ENCODE measurements around the gene SHANK3. TPM values are rescaled to one million over a fixed set of nuclear protein-coding genes. Genes with fewer than 3 reads are reported as not detected.
"Not testable (repeated sequence)": the region's sequence is repeated elsewhere in the genome, so short reads cannot be mapped to it uniquely, and the experiment has no call there.

Gene SHANK3
- total RNA-seq, 6 experiments from 2014 or later: 9.7 to 16.0 (median 14.8) TPM

DNA sequence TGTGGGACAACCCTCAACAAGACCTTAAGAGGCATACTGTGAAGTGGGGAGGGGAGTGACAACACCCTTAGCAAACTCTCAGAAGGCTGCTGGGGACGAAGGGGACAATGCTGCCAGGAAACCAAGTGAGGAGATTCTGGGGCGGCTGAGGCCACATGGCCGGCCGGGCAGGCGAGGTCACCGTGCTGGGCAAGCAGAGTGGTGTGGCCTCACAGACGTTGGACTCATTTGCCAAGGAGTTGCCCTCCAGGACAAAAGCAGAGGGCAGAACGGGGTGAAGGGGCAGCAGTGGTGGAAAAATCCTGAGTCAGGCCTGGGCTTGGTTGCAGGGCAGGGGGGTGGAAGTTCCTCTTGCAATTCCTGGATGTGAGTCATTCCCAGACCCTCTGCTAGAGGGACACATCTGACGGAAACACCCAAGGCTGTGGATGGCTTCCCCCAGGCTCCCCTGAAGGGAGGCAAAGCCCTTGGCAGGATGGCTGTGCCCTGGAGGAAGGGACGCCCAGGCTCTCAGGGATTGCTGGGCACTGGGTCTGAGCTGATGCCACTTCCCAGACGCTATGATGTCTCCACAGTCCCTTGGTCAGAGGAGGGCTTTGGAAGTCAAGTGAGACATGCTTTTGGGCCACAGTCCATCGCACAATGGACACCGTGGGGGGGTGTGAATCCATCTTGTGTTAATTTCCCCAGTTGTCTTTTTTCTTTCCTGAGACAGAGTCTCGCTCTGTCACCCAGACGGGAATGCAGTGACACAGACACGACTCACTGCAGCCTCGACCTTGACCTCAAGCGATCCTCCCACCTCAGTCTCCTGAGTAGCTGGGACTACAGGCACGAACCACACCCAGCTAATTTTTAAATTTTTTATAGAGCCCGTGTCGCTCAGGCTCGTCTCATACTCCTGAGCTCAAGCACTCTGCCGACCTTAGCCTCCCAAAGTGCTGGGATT is 16.2 kb upstream of the SHANK3 start:
- H3K27me3 ChIP-seq: no peaks in the 10 kb centered on the region
- WGBS (ENCODE audit: insufficient coverage, low coverage, low lambda C conversion rate, missing lambda C conversion rate): 68% methylated on average over 6 of the region's 23 CpGs
- H3K27ac ChIP-seq: peak overlapping the region in 1 of 3 donors; percentile 38
- H3K36me3 ChIP-seq: no peaks in the 10 kb centered on the region
- no peak for TF ChIP-seq POLR2A (IDR thresholded peaks at IDR 0.05)
- TF ChIP-seq, protein P1, sequence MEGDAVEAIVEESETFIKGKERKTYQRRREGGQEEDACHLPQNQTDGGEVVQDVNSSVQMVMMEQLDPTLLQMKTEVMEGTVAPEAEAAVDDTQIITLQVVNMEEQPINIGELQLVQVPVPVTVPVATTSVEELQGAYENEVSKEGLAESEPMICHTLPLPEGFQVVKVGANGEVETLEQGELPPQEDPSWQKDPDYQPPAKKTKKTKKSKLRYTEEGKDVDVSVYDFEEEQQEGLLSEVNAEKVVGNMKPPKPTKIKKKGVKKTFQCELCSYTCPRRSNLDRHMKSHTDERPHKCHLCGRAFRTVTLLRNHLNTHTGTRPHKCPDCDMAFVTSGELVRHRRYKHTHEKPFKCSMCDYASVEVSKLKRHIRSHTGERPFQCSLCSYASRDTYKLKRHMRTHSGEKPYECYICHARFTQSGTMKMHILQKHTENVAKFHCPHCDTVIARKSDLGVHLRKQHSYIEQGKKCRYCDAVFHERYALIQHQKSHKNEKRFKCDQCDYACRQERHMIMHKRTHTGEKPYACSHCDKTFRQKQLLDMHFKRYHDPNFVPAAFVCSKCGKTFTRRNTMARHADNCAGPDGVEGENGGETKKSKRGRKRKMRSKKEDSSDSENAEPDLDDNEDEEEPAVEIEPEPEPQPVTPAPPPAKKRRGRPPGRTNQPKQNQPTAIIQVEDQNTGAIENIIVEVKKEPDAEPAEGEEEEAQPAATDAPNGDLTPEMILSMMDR (IDR thresholded peaks at IDR 0.05): no peak
- ATAC-seq (peak; percentile 76 to 89 (median 86)), DNase-seq (peak in 1 of 3 donors; percentile 48)
- H3K4me1 ChIP-seq: no peaks in the 10 kb centered on the region
- no peak overlapping the region for H3K4me3 ChIP-seq
- no peaks in the 10 kb centered on the region for H3K9me3 ChIP-seq
- intact Hi-C loops (cut with DNase I): no loop called here

DNA sequence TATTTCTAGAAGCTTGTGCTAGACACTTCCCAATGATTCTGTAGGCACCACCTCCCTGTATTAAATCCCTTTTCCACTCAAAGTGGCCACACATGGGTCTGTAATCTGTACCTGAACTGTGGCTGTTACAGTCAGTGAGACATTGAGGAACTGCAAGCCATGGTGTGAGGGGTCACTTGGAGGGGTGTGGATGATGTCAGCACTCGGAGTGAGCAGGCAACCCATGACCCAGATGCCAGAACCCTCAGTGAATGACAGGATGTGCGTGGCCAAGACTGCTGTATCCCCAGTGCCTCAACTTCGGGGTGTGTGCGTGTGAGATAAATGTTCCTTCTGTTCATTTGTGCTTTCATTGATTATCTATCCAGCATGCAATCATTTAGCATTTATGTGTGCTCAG is 14.7 kb upstream of the SHANK3 start:
- DNase-seq (no peak), ATAC-seq (peak; percentile 41 to 74 (median 56))
- H3K4me1 ChIP-seq: no peaks in the 10 kb centered on the region
- TF ChIP-seq, protein P1 (IDR thresholded peaks at IDR 0.05): no peak
- no peak for TF ChIP-seq POLR2A (IDR thresholded peaks at IDR 0.05)
- 33% methylated on average over 4 of the region's 4 CpGs for WGBS (ENCODE audit: insufficient coverage, low coverage, low lambda C conversion rate, missing lambda C conversion rate)
- H3K9me3 ChIP-seq: no peaks in the 10 kb centered on the region
- intact Hi-C loops (cut with DNase I): no loop called here
- H3K27me3 ChIP-seq: no peaks in the 10 kb centered on the region
- H3K4me3 ChIP-seq: no peak overlapping the region
- H3K36me3 ChIP-seq: no peaks in the 10 kb centered on the region
- no peak overlapping the region for H3K27ac ChIP-seq

DNA sequence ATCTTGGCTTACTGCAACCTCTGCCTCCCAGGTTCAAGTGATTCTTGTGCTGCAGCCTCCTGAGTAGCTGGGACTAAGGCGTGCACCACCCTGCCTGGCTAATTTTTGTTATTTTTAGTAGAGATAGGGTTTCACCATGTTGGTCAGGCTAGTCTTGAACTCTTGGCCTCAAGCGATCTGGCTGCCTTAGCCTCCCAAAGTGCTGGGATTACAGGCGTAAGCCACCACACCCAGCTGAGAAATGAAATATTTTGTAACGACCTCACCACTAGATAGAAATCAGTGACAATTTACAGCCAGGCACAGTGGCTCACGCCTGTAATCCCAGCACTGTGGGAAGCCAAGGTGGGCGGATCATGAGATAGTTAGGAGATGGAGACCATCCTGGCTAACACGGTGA is 12.9 kb upstream of the SHANK3 start:
- DNase-seq; H3K4me3 ChIP-seq; intact Hi-C loops (cut with DNase I); ATAC-seq; H3K36me3 ChIP-seq; H3K4me1 ChIP-seq; H3K27me3 ChIP-seq; H3K27ac ChIP-seq; H3K9me3 ChIP-seq: not testable (repeated sequence)
- WGBS (ENCODE audit: insufficient coverage, low coverage, low lambda C conversion rate, missing lambda C conversion rate): 76% methylated on average over 6 of the region's 7 CpGs

DNA sequence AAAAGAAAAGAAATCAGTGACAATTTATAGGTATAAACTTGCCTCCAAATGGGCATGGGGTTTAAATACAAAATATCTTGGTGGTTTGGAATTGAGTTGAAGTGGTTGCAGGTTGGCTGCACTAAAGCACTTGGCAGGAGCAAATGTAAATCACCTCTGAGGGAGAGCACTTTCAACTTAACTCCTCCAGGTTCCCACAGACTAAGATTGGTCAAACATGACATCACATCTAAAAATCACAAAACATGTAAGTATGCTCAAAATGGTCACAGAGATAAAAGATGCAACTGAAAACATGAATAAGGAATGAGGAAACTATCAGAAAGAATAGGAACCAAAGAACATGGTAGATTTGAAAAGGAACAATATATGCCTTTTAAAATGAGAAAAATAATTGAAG is 12.3 kb upstream of the SHANK3 start:
- ATAC-seq (no peak), DNase-seq (no peak)
- intact Hi-C loops (cut with DNase I): no loop called here
- Histone ChIP-seq H3K4me3 (no peak overlapping the region), H3K27me3 (no peaks in the 10 kb centered on the region), H3K4me1 (no peaks in the 10 kb centered on the region), H3K27ac (no peak overlapping the region), H3K9me3 (no peaks in the 10 kb centered on the region), H3K36me3 (no peaks in the 10 kb centered on the region)
- TF ChIP-seq, protein P1 (IDR thresholded peaks at IDR 0.05): no peak
- TF ChIP-seq POLR2A (IDR thresholded peaks at IDR 0.05): no peak

DNA sequence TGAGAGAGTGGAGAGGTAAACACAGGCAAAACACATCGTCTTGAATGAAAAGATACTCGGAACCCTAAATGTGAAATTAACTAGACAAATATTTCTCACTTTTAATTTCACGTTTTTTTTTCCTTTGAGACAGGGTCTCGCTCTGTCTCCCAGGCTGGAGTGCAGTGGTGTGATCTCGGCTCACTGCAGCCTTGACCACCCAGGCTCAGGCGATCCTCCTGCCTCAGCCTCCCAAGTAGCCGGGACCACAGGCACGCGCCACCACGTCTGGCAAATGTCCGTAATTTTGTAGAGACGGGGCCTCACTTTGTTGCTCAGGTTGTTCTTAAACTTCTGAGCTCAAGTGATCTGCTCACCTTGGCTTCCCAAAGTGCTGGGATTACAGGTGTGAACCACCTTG is 7.4 kb upstream of the SHANK3 start:
- 95% methylated on average over 11 of the region's 12 CpGs for WGBS (ENCODE audit: insufficient coverage, low coverage, low lambda C conversion rate, missing lambda C conversion rate)
- no peak for ATAC-seq
- Histone ChIP-seq H3K36me3 (no peaks in the 10 kb centered on the region), H3K9me3 (no peaks in the 10 kb centered on the region), H3K4me1 (no peaks in the 10 kb centered on the region), H3K27ac (no peak overlapping the region), H3K4me3 (no peak overlapping the region), H3K27me3 (no peaks in the 10 kb centered on the region)
- DNase-seq: no peak
- no peak for TF ChIP-seq POLR2A (IDR thresholded peaks at IDR 0.05)
- TF ChIP-seq, protein P1 (IDR thresholded peaks at IDR 0.05): no peak
- intact Hi-C loops (cut with DNase I): no loop called here
